Loucy (cell line): ENCODE results near the gene GRM5.
"Not testable (repeated sequence)": the region's sequence is repeated elsewhere in the genome, so short reads cannot be mapped to it uniquely, and the experiment has no call there.

ENCODE experiments used
- H2AFZ ChIP-seq: fragments of 200-600 bp; sonication (generic); 2 replicates; pipeline ENCODE4 v1.6.0; 2016; ENCODE audit warnings: antibody characterized with exemption, mild to moderate bottlenecking, low read length, moderate library complexity
- H3F3A ChIP-seq: fragments of 200-600 bp; 2 replicates; pipeline ENCODE4 v1.6.0; 2016; ENCODE audit warnings: antibody characterized with exemption, low read depth, mild to moderate bottlenecking
- H3K27me3 ChIP-seq: fragments of 200-600 bp; sonication (generic); 2 replicates; pipeline ENCODE4 v1.6.1; 2014; ENCODE audit warnings: low read length, mild to moderate bottlenecking; ENCODE audit not compliant: insufficient read depth, poor library complexity, severe bottlenecking
- H3K36me3 ChIP-seq: fragments of 200-600 bp; sonication (generic); 2 replicates; pipeline ENCODE4 v1.6.1; 2016; ENCODE audit warnings: low read length; ENCODE audit not compliant: insufficient read depth
- H3K4me1 ChIP-seq: fragments of 200-600 bp; sonication (generic); 2 replicates; pipeline ENCODE4 v1.5.1; 2014; ENCODE audit warnings: low read length, mild to moderate bottlenecking; ENCODE audit not compliant: insufficient read depth, poor library complexity, severe bottlenecking
- H3K4me2 ChIP-seq: fragments of 200-600 bp; sonication (generic); 2 replicates; pipeline ENCODE4 v1.6.0; 2014; ENCODE audit warnings: antibody characterized with exemption, low read length, low read depth, mild to moderate bottlenecking; ENCODE audit not compliant: poor library complexity, severe bottlenecking
- H3K4me3 ChIP-seq: fragments of 200-600 bp; sonication (generic); 2 replicates; pipeline ENCODE4 v1.5.1; 2014; ENCODE audit warnings: low read length, mild to moderate bottlenecking, mixed read lengths; ENCODE audit not compliant: poor library complexity, severe bottlenecking
- H3K79me2 ChIP-seq: fragments of 200-600 bp; sonication (generic); 2 replicates; pipeline ENCODE4 v1.6.1; 2014; ENCODE audit warnings: low read length; ENCODE audit not compliant: insufficient read depth
- H3K9ac ChIP-seq: fragments of 200-600 bp; sonication (generic); 2 replicates; pipeline ENCODE4 v1.6.0; 2014; ENCODE audit warnings: mild to moderate bottlenecking, low read depth, low read length, moderate library complexity; ENCODE audit not compliant: poor library complexity, severe bottlenecking
- H3K9me2 ChIP-seq: fragments of 200-600 bp; sonication (generic); replicated peaks from 2 replicates; pipeline ENCODE4 v1.6.1; 2016; ENCODE audit warnings: low read depth, low read length, mixed read lengths
- H3K9me3 ChIP-seq: fragments of 200-600 bp; sonication (generic); 2 replicates; pipeline ENCODE4 v1.6.1; 2014; ENCODE audit warnings: mild to moderate bottlenecking, antibody characterized with exemption, low read length, low read depth; ENCODE audit not compliant: insufficient read depth
- H4K20me1 ChIP-seq: fragments of 200-600 bp; sonication (generic); 2 replicates; pipeline ENCODE4 v1.6.0; 2014; ENCODE audit warnings: antibody characterized with exemption, low read length, mild to moderate bottlenecking; ENCODE audit not compliant: insufficient read depth, poor library complexity, severe bottlenecking
- EZH2phosphoT487 ChIP-seq: fragments of 200-600 bp; IDR thresholded peaks from 2 replicates; pipeline ENCODE4 v1.6.1; 2018; ENCODE audit warnings: antibody characterized with exemption, mild to moderate bottlenecking, moderate library complexity, borderline replicate concordance
- TF ChIP-seq, protein P1 (sequence below): fragments of 200-600 bp; sonication (generic); conservative IDR thresholded peaks from 2 replicates; pipeline ENCODE4 v1.5.1; 2014; ENCODE audit warnings: mild to moderate bottlenecking, antibody characterized with exemption, low read length

Gene GRM5

DNA sequence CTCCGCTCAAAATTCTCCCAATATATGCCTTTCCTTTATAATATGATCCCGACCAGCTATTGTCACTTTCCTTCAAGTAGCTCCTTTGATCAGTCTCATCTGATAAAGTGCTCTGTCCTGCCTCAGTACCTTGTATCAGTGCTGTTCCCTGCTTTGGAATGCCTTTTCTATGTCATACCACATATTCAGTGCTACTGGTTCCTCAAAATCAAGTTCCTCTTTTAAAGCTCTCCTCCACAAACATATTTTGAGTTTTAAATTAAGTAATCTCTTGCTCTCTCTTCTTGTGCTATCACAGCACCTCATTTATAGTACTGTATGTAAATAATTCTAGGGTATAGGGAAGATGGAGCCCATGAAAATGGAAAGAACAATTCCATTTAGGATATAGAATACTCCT is 591.1 kb downstream of the GRM5 start:
- no peaks in the 10 kb centered on the region for H4K20me1 ChIP-seq
- TF ChIP-seq, protein P1, sequence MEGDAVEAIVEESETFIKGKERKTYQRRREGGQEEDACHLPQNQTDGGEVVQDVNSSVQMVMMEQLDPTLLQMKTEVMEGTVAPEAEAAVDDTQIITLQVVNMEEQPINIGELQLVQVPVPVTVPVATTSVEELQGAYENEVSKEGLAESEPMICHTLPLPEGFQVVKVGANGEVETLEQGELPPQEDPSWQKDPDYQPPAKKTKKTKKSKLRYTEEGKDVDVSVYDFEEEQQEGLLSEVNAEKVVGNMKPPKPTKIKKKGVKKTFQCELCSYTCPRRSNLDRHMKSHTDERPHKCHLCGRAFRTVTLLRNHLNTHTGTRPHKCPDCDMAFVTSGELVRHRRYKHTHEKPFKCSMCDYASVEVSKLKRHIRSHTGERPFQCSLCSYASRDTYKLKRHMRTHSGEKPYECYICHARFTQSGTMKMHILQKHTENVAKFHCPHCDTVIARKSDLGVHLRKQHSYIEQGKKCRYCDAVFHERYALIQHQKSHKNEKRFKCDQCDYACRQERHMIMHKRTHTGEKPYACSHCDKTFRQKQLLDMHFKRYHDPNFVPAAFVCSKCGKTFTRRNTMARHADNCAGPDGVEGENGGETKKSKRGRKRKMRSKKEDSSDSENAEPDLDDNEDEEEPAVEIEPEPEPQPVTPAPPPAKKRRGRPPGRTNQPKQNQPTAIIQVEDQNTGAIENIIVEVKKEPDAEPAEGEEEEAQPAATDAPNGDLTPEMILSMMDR = no peak
- TF ChIP-seq EZH2phosphoT487 = no peak
- H2AFZ ChIP-seq = no peak overlapping the region

DNA sequence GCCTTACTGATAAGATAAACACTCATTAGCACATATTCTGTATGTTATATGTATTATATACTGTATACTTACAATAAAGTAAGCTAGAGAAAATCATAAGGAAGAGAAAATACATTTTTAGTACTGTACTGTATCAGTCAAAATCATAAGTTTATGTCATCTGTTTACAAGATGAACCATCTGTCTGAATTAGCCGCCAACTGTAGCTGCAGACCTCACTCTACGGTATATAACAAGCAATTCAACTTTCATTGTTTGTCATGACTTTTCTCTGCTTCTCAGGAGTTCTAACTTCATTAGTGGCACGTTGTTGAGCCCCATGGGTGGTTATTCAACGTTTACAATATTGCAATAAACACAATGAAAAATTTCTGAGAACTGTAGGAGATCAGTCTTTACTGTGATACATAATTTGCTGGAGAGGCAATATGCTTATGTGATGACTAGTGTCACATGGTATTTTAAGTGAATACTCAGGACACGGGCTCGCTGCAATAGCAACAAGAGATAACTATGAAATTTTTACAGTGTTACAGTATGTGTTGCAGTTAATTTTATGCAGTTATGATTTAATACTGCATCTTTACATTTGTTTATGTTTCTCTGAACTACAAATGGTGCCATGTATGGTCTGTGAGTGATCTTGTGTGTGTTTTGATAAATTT is 596.1 kb downstream of the GRM5 start:
- Histone ChIP-seq H4K20me1 (no peaks in the 10 kb centered on the region), H3K79me2 (no peaks in the 10 kb centered on the region), H3K4me3 (no peak overlapping the region), H3K9ac (no peak overlapping the region), H3K4me1 (no peaks in the 10 kb centered on the region), H2AFZ (no peak overlapping the region), H3K27me3 (no peaks in the 10 kb centered on the region), H3F3A (no peaks in the 10 kb centered on the region), H3K9me3 (no peaks in the 10 kb centered on the region), H3K4me2 (no peak overlapping the region), H3K9me2 (no peaks in the 10 kb centered on the region), H3K36me3 (no peaks in the 10 kb centered on the region)
- no peak for TF ChIP-seq EZH2phosphoT487
- TF ChIP-seq, protein P1 = no peak

More for the DNA sequence above, 591.1 kb downstream of the GRM5 start:
- no peaks in the 10 kb centered on the region for H3K36me3 ChIP-seq
- H3K4me2 ChIP-seq = no peak overlapping the region
- H3K4me3 ChIP-seq = no peak overlapping the region
- H3K79me2 ChIP-seq = no peaks in the 10 kb centered on the region
- no peaks in the 10 kb centered on the region for H3K27me3 ChIP-seq
- H3K9me2 ChIP-seq = no peaks in the 10 kb centered on the region
- no peaks in the 10 kb centered on the region for H3K9me3 ChIP-seq
- H3K9ac ChIP-seq = no peak overlapping the region
- H3K4me1 ChIP-seq = peaks cover 8% of the 10 kb centered on the region
- no peaks in the 10 kb centered on the region for H3F3A ChIP-seq

DNA sequence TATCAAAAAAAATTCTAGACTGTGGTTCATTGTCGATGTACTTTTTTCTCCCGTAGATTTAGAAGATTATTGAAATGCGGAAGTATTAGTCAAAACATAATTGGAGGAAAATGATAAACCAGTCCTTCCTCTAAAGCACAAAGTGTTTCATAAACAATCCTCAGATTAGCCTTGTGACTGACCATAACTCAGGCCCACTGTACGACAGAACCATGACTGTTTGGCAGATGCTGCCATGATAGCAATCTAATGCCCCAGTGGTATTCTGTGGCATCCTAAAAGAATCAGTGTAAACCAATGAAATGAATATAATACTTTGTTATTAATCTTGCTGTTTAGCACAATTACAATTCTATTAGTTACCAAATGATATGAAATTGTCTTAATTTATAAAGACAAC is 601.3 kb downstream of the GRM5 start:
- Histone ChIP-seq H3K4me3 (no peak overlapping the region), H3K9me2 (no peaks in the 10 kb centered on the region), H3K9ac (no peak overlapping the region), H3K79me2 (no peaks in the 10 kb centered on the region), H3F3A (no peaks in the 10 kb centered on the region), H3K36me3 (no peaks in the 10 kb centered on the region), H3K9me3 (no peaks in the 10 kb centered on the region), H2AFZ (no peak overlapping the region), H3K4me1 (no peaks in the 10 kb centered on the region), H4K20me1 (no peaks in the 10 kb centered on the region), H3K27me3 (no peaks in the 10 kb centered on the region), H3K4me2 (no peak overlapping the region)
- TF ChIP-seq EZH2phosphoT487 = no peak
- TF ChIP-seq, protein P1 = no peak

DNA sequence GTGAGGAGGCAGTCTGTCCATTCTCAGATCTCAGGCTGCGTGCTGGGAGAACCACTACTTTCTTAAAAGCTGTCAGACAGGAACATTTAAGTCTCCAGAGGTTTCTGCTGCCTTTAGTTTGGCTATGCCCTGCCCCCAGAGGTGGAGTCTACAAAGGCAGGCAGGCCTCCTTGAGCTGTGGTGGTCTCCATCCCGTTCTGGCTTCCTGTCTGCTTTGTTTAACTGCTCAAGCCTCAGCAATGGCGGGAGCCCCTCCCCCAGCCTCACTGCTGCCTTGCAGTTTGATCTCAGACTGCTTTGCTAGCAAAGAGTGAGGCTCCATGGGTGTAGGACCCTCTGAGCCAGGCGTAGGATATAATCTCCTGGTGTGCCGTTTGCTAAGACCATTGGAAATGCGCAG is 602.5 kb downstream of the GRM5 start:
- H3K4me3 ChIP-seq, H3K9me2 ChIP-seq, H3K9ac ChIP-seq, H4K20me1 ChIP-seq, H3K27me3 ChIP-seq, H3K4me1 ChIP-seq, H3F3A ChIP-seq, H3K79me2 ChIP-seq, H3K36me3 ChIP-seq, H3K9me3 ChIP-seq, H2AFZ ChIP-seq: not testable (repeated sequence)
- H3K4me2 ChIP-seq = peak overlapping the region; percentile 14

DNA sequence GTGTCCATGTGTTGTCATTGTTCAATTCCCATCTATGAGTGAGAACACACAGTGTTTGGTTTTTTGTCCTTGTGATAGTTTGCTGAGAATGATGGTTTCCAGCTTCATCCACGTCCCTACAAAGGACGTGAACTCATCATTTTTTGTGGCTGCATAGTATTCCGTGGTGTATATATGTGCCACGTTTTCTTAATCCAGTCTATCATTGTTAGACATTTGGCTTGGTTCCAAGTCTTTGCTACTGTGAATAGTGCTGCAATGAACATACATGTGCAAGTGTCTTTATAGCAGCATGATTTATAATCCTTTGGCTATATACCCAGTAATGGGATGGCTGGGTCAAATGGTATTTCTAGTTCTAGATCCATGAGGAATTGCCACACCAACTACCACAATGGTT is 607.7 kb downstream of the GRM5 start:
- not testable (repeated sequence) for H3K4me2 ChIP-seq, H3K9me3 ChIP-seq, H3F3A ChIP-seq, H3K27me3 ChIP-seq, H3K36me3 ChIP-seq, H3K4me1 ChIP-seq, H3K9ac ChIP-seq, H3K79me2 ChIP-seq, H4K20me1 ChIP-seq, H2AFZ ChIP-seq, H3K9me2 ChIP-seq, H3K4me3 ChIP-seq
